HEK293 (cell line): ENCODE results near the gene ZC3H18.

Experiments used
- BCL11A ChIP-seq: fragments of 450-650 bp; formaldehyde crosslinking; IDR thresholded peaks from 2 replicates; pipeline ENCODE4 v1.5.1; 2016; ENCODE audit warnings: low read depth, missing biosample characterization, missing genetic modification characterization
- HOXA7 ChIP-seq: sonication (generic); formaldehyde crosslinking; IDR thresholded peaks from 2 replicates; pipeline ENCODE4 v1.8.1; 2022; ENCODE audit warnings: missing genetic modification reagents, borderline replicate concordance
- HOXC10 ChIP-seq: sonication (generic); formaldehyde crosslinking; IDR thresholded peaks from 2 replicates; pipeline ENCODE4 v1.8.1; 2023; ENCODE audit warnings: mild to moderate bottlenecking, missing genetic modification reagents
- ZBTB48 ChIP-seq: fragments of 450-650 bp; formaldehyde crosslinking; IDR thresholded peaks from 2 replicates; pipeline ENCODE4 v1.5.1; 2016; ENCODE audit warnings: missing biosample characterization, missing genetic modification characterization
- ZNF121 ChIP-seq: fragments of 450-650 bp; formaldehyde crosslinking; IDR thresholded peaks from 2 replicates; pipeline ENCODE4 v1.5.1; 2016; ENCODE audit warnings: missing biosample characterization, missing genetic modification characterization
- ZNF266 ChIP-seq: fragments of 450-650 bp; formaldehyde crosslinking; IDR thresholded peaks from 2 replicates; pipeline ENCODE4 v1.5.1; 2016; ENCODE audit warnings: missing biosample characterization, missing genetic modification characterization, low read depth
- ZNF274 ChIP-seq, 2 experiments: fragments of 200-500 bp in 1 of 2; fragments of 450-650 bp in 1 of 2; sonication (Bioruptor generic) in 1 of 2; formaldehyde crosslinking in 1 of 2; IDR thresholded peaks; 2 replicates each; pipeline versions ENCODE4 v1.5.1 to v1.6.1; 2014 to 2016; ENCODE audit warnings: borderline replicate concordance in 1 of 2, inconsistent platforms in 1 of 2, low read length in 1 of 2, missing biosample characterization in 1 of 2, missing genetic modification characterization in 1 of 2
- ZNF311 ChIP-seq: fragments of 450-650 bp; formaldehyde crosslinking; IDR thresholded peaks from 2 replicates; pipeline ENCODE4 v1.5.1; 2017; ENCODE audit warnings: missing biosample characterization, missing genetic modification characterization, borderline replicate concordance
- ZNF423 ChIP-seq: fragments of 450-650 bp; formaldehyde crosslinking; IDR thresholded peaks from 2 replicates; pipeline ENCODE4 v1.5.1; 2016; ENCODE audit warnings: missing biosample characterization, missing genetic modification characterization
- ZNF830 ChIP-seq: fragments of 450-650 bp; IDR thresholded peaks from 2 replicates; pipeline ENCODE4 v1.5.0; 2018; ENCODE audit warnings: missing biosample characterization, missing genetic modification characterization, low read depth, mild to moderate bottlenecking, moderate library complexity
- TF ChIP-seq, protein P1 (sequence below): fragments of 450-650 bp; formaldehyde crosslinking; IDR thresholded peaks from 2 replicates; pipeline ENCODE4 v1.5.1; 2016; ENCODE audit warnings: missing biosample characterization, missing genetic modification characterization
- TF ChIP-seq, protein P2 (sequence below): fragments of 450-650 bp; formaldehyde crosslinking; IDR thresholded peaks from 2 replicates; pipeline ENCODE4 v1.5.1; 2016; ENCODE audit warnings: missing biosample characterization, missing genetic modification characterization
- TF ChIP-seq, protein P3 (sequence below): fragments of 450-650 bp; formaldehyde crosslinking; IDR thresholded peaks from 2 replicates; pipeline ENCODE4 v1.5.1; 2016; ENCODE audit warnings: missing biosample characterization, missing genetic modification characterization

DNA sequence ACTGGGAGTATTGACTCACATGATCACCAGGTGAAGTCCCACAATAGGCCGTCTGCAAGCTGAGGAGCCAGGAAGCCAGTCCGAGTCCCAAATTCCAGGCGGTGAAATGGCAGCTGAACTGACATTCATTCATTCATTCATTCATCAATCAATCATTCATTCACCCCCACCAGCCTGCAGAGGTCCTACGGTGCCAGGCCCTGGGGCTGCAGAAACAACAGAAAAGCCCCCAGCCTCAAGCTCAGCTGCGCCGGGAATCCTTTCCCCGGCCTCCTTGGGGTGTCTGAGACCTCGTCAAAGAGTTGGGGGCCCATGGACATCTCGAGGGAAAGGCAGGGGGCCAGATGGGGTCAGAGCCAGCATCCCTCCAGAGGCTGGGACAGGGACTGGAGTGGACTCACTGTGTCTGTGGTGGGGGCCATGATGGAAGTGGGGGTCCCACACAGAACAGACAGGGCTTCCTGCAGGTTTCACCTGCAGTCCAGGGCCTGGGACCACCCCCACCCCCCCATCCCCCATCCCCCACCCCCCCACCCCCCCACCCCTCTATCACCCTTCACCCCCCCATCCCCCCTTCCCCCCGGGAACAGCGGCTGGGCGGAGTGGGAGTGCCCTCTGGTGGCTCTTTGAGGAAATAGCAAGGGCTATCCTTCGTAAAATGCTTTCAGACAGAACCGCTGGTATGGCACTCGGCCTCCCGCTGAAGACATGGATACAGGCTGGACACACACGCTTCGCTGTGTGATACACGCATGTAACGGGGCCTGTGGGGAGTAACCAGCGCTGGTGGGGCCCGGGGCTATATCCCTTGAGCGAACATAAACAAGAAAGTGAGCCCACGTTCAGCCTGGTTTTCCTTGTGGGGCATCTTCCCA lies 8.5 kb upstream of the ZC3H18 start:
- TF ChIP-seq ZNF274 (IDR thresholded peaks at IDR 0.05; ENCODE audit: low read length) (no peak), ZNF274 (tag by site-specific recombination; IDR thresholded peaks at IDR 0.05; ENCODE audit: borderline replicate concordance) (no peak), ZNF266 (tag by site-specific recombination) (no peak), ZBTB48 (tag by site-specific recombination) (no peak), HOXC10 (CRISPR knock-in tag) (no peak), ZNF830 (tag by site-specific recombination) (no peak), ZNF311 (tag by site-specific recombination) (no peak), BCL11A (tag by site-specific recombination) (no peak), ZNF121 (tag by site-specific recombination) (no peak), HOXA7 (no peak), ZNF423 (tag by site-specific recombination) (no peak)
- TF ChIP-seq, protein P1, sequence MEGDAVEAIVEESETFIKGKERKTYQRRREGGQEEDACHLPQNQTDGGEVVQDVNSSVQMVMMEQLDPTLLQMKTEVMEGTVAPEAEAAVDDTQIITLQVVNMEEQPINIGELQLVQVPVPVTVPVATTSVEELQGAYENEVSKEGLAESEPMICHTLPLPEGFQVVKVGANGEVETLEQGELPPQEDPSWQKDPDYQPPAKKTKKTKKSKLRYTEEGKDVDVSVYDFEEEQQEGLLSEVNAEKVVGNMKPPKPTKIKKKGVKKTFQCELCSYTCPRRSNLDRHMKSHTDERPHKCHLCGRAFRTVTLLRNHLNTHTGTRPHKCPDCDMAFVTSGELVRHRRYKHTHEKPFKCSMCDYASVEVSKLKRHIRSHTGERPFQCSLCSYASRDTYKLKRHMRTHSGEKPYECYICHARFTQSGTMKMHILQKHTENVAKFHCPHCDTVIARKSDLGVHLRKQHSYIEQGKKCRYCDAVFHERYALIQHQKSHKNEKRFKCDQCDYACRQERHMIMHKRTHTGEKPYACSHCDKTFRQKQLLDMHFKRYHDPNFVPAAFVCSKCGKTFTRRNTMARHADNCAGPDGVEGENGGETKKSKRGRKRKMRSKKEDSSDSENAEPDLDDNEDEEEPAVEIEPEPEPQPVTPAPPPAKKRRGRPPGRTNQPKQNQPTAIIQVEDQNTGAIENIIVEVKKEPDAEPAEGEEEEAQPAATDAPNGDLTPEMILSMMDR (tag by site-specific recombination), result no peak
- TF ChIP-seq, protein P2, sequence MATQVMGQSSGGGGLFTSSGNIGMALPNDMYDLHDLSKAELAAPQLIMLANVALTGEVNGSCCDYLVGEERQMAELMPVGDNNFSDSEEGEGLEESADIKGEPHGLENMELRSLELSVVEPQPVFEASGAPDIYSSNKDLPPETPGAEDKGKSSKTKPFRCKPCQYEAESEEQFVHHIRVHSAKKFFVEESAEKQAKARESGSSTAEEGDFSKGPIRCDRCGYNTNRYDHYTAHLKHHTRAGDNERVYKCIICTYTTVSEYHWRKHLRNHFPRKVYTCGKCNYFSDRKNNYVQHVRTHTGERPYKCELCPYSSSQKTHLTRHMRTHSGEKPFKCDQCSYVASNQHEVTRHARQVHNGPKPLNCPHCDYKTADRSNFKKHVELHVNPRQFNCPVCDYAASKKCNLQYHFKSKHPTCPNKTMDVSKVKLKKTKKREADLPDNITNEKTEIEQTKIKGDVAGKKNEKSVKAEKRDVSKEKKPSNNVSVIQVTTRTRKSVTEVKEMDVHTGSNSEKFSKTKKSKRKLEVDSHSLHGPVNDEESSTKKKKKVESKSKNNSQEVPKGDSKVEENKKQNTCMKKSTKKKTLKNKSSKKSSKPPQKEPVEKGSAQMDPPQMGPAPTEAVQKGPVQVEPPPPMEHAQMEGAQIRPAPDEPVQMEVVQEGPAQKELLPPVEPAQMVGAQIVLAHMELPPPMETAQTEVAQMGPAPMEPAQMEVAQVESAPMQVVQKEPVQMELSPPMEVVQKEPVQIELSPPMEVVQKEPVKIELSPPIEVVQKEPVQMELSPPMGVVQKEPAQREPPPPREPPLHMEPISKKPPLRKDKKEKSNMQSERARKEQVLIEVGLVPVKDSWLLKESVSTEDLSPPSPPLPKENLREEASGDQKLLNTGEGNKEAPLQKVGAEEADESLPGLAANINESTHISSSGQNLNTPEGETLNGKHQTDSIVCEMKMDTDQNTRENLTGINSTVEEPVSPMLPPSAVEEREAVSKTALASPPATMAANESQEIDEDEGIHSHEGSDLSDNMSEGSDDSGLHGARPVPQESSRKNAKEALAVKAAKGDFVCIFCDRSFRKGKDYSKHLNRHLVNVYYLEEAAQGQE (tag by site-specific recombination), result no peak
- TF ChIP-seq, protein P3, sequence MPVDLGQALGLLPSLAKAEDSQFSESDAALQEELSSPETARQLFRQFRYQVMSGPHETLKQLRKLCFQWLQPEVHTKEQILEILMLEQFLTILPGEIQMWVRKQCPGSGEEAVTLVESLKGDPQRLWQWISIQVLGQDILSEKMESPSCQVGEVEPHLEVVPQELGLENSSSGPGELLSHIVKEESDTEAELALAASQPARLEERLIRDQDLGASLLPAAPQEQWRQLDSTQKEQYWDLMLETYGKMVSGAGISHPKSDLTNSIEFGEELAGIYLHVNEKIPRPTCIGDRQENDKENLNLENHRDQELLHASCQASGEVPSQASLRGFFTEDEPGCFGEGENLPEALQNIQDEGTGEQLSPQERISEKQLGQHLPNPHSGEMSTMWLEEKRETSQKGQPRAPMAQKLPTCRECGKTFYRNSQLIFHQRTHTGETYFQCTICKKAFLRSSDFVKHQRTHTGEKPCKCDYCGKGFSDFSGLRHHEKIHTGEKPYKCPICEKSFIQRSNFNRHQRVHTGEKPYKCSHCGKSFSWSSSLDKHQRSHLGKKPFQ, result no peak
